ENCODE data around the gene UCK1.

GRCh38 chr9:131495785-131496184 lies 35.3 kb downstream of the UCK1 start:
- TF ChIP-seq CTCF (IDR thresholded peaks at IDR 0.05) (no peak), POLR2A (IDR thresholded peaks at IDR 0.05) (no peak), EP300 (IDR thresholded peaks at IDR 0.05) (no peak)
